Measurements from ENCODE around the gene KRTAP5-3.

The KRTAP5-3 gene

DNA sequence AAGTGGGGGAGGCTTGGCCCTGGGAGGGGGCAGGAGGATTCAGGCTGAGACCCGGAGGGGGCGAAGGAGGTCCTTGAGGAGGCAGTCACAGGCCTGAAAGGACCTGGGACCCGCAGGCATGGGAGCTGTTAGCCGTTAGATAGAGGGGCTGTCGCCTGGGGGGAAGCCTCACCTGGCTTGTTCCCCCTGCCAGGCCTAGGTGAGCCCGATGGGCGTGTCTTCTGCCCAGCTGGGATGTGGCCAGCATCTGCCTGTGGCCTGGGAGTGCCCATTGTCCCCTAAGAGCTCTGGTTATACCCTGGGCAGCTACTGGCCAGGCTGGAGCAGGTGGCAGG, 34.4 kb downstream of the KRTAP5-3 start:
- H3K27ac Mint-ChIP-seq = no peak overlapping the region
- H3K4me1 Mint-ChIP-seq (ENCODE audit: low read depth) = peaks cover 10% of the 10 kb centered on the region
- no peak overlapping the region for H3K4me3 Mint-ChIP-seq
- intact Hi-C loops (cut with micrococcal nuclease) = loop anchor here (2.0 kb wide), 1 partner anchor 371 kb away; no protein-coding TSS in a partner anchor
- H3K27me3 Mint-ChIP-seq = peaks cover 76% of the 10 kb centered on the region
- no peaks in the 10 kb centered on the region for H3K36me3 Mint-ChIP-seq (ENCODE audit: low read depth)
- H3K9me3 Mint-ChIP-seq = peaks cover 11% of the 10 kb centered on the region

GRCh38 chr11:1573077-1573902, 35.0 kb downstream of the KRTAP5-3 start:
- H3K27ac Mint-ChIP-seq = no peak overlapping the region
- peak overlapping the region; percentile 55 for H3K4me3 Mint-ChIP-seq
- H3K36me3 Mint-ChIP-seq (ENCODE audit: low read depth) = no peaks in the 10 kb centered on the region

GRCh38 chr11:1572197-1573076, 35.8 kb downstream of the KRTAP5-3 start, which contains the start of gene DUSP8:
TSS of gene DUSP8 (minus strand) at chr11:1572271. CDS start at chr11:1565826, 6,445 bp downstream.
- intact Hi-C loops (cut with micrococcal nuclease) = no loop called here
- Mint-ChIP-seq H3K4me1 (ENCODE audit: low read depth) (peaks cover 10% of the 10 kb centered on the region), H3K27me3 (peaks cover 78% of the 10 kb centered on the region), H3K4me3 (peak within 1 kb of the TSS; percentile 55), H3K27ac (no peak within 1 kb of the TSS), H3K36me3 (ENCODE audit: low read depth) (no peaks in the 10 kb centered on the region), H3K9me3 (no peaks in the 10 kb centered on the region)

More at GRCh38 chr11:1573077-1573902, 35.0 kb downstream of the KRTAP5-3 start:
- peaks cover 5% of the 10 kb centered on the region for H3K9me3 Mint-ChIP-seq
- peaks cover 77% of the 10 kb centered on the region for H3K27me3 Mint-ChIP-seq
- H3K4me1 Mint-ChIP-seq (ENCODE audit: low read depth) = peaks cover 10% of the 10 kb centered on the region
- intact Hi-C loops (cut with micrococcal nuclease) = no loop called here

GRCh38 chr11:1571760-1572196, 36.5 kb downstream of the KRTAP5-3 start:
- Mint-ChIP-seq H3K27me3 (peaks cover 80% of the 10 kb centered on the region), H3K27ac (no peak overlapping the region), H3K36me3 (ENCODE audit: low read depth) (no peaks in the 10 kb centered on the region), H3K4me3 (no peak overlapping the region), H3K9me3 (no peaks in the 10 kb centered on the region), H3K4me1 (ENCODE audit: low read depth) (peaks cover 10% of the 10 kb centered on the region)
- intact Hi-C loops (cut with micrococcal nuclease) = no loop called here

DNA sequence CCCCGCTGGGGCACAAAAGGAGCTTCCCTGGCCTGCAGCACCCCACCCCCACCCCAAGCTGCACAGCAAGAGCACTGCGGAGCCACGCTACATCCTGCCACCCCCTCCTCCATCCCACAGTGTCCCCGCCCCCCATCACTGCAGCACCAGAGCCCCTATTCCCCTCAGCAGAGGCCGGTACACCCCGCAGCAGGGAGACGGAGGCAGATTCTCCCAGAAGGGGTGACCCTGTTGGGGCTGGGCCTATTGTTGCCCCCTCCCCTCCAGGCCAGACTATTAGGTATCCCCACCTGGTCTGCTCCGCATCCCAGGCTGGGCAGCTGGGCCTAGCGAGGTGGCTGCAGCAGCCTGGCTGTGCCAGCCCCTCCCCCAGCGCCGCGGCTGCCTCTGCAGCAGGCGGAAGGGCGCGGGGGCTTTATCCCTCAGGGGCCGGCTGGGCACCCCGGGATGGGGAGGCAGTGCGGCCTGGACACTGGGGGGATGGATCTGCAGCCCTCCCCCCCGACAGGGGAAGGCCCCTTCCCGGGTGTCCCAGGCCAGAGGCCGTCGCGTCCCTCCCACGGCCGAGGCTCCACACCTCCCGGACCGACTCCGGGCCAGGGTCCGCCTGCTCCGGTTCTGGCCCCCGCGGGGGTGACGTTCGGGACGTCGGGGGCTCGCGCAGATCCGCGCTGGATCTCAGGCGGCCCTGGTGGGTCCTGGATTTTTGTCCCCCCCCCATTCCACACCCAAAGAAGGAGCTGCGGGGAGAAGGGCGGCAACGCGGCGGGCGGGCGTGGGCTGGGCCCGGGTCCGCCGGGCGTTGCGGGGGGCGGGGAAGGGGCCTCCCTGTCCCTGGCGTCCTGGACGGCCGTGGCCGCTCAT, 37.1 kb downstream of the KRTAP5-3 start:
- Mint-ChIP-seq H3K27me3 (peaks cover 79% of the 10 kb centered on the region), H3K36me3 (ENCODE audit: low read depth) (no peaks in the 10 kb centered on the region), H3K9me3 (no peaks in the 10 kb centered on the region), H3K27ac (no peak overlapping the region), H3K4me3 (peak overlapping the region; percentile 45), H3K4me1 (ENCODE audit: low read depth) (peaks cover 10% of the 10 kb centered on the region)
- intact Hi-C loops (cut with micrococcal nuclease) = no loop called here

DNA sequence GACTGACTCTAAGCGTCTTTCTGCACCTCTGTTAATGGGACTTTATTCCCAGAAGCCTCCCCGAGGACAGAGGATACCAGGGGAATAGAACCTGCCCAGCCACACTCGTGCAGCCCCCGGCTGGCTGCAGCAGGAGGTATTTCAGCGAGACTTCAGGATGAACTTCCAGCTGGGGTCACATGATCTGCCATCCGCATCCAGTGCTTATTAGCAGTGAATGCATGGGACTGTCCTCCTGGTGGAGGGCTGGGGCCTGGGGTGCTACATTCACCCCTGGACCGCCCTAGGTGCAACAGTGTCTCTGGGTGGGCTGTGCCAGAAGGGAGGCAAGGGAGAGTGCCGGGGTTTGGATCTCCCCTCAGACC, 37.8 kb downstream of the KRTAP5-3 start:
- H3K9me3 Mint-ChIP-seq = no peaks in the 10 kb centered on the region
- H3K27me3 Mint-ChIP-seq = peaks cover 79% of the 10 kb centered on the region
- no peak overlapping the region for H3K4me3 Mint-ChIP-seq
- H3K27ac Mint-ChIP-seq = no peak overlapping the region
- no peaks in the 10 kb centered on the region for H3K36me3 Mint-ChIP-seq (ENCODE audit: low read depth)
- intact Hi-C loops (cut with micrococcal nuclease) = no loop called here
- H3K4me1 Mint-ChIP-seq (ENCODE audit: low read depth) = peaks cover 10% of the 10 kb centered on the region

GRCh38 chr11:1570001-1570453, 38.2 kb downstream of the KRTAP5-3 start:
- H3K4me3 Mint-ChIP-seq = no peak overlapping the region
- intact Hi-C loops (cut with micrococcal nuclease) = no loop called here
- H3K9me3 Mint-ChIP-seq = no peaks in the 10 kb centered on the region
- no peaks in the 10 kb centered on the region for H3K36me3 Mint-ChIP-seq (ENCODE audit: low read depth)
- peaks cover 79% of the 10 kb centered on the region for H3K27me3 Mint-ChIP-seq
- H3K4me1 Mint-ChIP-seq (ENCODE audit: low read depth) = peaks cover 10% of the 10 kb centered on the region
- H3K27ac Mint-ChIP-seq = no peak overlapping the region

- intact Hi-C loops (cut with micrococcal nuclease) = no loop called here
- Mint-ChIP-seq H3K9me3 (no peaks in the 10 kb centered on the region), H3K4me3 (no peak overlapping the region), H3K36me3 (ENCODE audit: low read depth) (no peaks in the 10 kb centered on the region), H3K27ac (no peak overlapping the region), H3K4me1 (ENCODE audit: low read depth) (peaks cover 10% of the 10 kb centered on the region), H3K27me3 (peaks cover 77% of the 10 kb centered on the region)
Measured at GRCh38 chr11:1569251-1569780, 38.9 kb downstream of the KRTAP5-3 start.

DNA sequence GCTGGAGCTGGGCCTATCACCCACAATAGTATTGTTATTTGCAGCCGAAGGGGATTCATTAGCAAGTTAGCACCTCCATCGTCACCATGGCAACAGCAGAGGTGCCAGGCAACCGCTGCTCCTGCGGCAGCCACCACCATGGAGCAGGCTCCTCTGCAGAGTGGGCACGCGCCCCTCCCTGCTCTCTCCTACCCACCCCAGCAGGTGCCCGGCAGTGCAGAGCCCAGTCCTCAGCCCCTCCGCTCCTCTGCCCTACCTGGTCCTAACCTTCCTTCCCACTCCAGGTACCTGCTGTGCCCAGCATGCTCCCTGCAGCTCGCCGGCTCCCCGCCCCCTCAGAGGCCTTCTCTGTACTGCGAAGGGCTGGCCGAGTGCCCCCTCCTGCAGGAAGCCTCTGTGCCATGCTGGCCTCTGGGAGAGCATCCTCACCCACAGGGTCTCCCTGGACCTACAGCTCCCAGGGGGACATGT, 39.8 kb downstream of the KRTAP5-3 start:
- no peaks in the 10 kb centered on the region for H3K36me3 Mint-ChIP-seq (ENCODE audit: low read depth)
- intact Hi-C loops (cut with micrococcal nuclease) = no loop called here
- no peaks in the 10 kb centered on the region for H3K9me3 Mint-ChIP-seq
- no peak overlapping the region for H3K4me3 Mint-ChIP-seq
- H3K4me1 Mint-ChIP-seq (ENCODE audit: low read depth) = peaks cover 2% of the 10 kb centered on the region
- H3K27ac Mint-ChIP-seq = no peak overlapping the region
- peaks cover 77% of the 10 kb centered on the region for H3K27me3 Mint-ChIP-seq

GRCh38 chr11:1567721-1568100, 40.6 kb downstream of the KRTAP5-3 start:
- Mint-ChIP-seq H3K4me3 (no peak overlapping the region), H3K27ac (no peak overlapping the region), H3K4me1 (ENCODE audit: low read depth) (no peaks in the 10 kb centered on the region), H3K27me3 (peaks cover 75% of the 10 kb centered on the region), H3K9me3 (no peaks in the 10 kb centered on the region), H3K36me3 (ENCODE audit: low read depth) (no peaks in the 10 kb centered on the region)
- intact Hi-C loops (cut with micrococcal nuclease) = no loop called here

DNA sequence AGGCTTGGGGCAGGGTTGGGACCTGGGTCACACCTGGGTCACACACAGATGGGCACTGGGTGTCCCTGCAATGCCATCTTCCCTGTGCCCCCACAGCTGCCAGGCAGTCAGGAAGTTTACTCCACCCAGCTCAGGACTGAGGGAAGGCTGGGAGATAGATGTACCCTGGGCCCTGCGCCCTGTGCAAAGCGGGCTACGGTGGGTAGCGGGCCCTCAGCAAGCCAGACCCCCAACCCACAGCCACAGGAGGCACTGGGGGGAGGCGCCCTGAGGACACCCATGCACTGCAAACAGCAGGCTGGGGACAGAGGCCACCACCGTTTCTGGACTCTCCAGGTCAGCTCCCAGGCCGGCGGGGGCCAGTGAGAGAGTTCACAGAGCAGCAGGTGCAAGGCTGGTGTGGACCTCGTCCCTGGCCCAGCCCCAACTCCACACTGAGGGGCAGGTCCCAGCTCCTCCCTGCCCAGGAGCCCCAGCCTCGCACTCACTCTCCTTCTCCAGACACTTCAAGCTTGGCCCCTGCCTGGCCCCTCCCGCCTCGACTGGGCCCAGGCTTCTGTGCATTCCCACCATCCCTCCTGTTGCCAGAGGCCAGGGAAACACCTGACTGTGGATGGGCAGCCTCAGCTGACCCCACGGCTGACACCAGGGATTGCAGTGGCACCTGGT, 41.1 kb downstream of the KRTAP5-3 start:
- Mint-ChIP-seq H3K9me3 (no peaks in the 10 kb centered on the region), H3K36me3 (ENCODE audit: low read depth) (no peaks in the 10 kb centered on the region), H3K27ac (no peak overlapping the region), H3K27me3 (peaks cover 73% of the 10 kb centered on the region), H3K4me3 (no peak overlapping the region), H3K4me1 (ENCODE audit: low read depth) (no peaks in the 10 kb centered on the region)
- intact Hi-C loops (cut with micrococcal nuclease) = no loop called here

DNA sequence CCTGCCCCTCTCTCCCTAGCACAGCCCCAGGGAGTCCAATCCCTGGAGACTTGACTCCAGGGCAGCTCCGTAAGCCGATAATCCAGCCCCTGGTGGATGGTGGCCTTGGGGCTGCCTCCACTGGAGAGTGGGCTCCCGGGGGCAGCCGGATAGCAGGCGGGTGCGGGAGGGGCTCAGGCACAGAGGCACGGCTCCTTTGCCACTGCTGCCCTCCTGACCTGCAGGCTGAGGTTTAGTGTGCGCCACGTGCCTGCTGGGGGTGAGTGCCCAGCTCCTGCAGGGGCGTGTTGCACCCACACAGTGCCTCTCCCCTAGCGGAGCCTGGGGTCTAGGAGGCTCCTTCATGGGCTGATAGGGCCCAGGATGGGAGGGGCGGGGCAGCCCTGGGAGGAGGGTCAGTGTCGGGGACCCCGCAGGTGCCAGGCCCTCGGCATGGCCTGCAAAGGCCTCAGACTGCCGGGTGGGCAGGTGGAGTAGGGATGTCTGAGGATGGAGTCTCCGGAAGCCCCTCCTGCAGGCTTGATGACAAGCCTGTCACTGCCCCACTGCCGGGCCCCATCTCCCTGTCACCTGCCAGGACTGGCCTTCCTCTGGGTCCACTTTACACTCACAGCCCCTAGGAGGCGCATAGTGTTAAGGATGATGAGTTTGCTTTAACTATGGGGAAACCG, 41.7 kb downstream of the KRTAP5-3 start:
- no peaks in the 10 kb centered on the region for H3K9me3 Mint-ChIP-seq
- H3K4me3 Mint-ChIP-seq = no peak overlapping the region
- peaks cover 75% of the 10 kb centered on the region for H3K27me3 Mint-ChIP-seq
- intact Hi-C loops (cut with micrococcal nuclease) = no loop called here
- H3K36me3 Mint-ChIP-seq (ENCODE audit: low read depth) = no peaks in the 10 kb centered on the region
- H3K27ac Mint-ChIP-seq = no peak overlapping the region
- H3K4me1 Mint-ChIP-seq (ENCODE audit: low read depth) = no peaks in the 10 kb centered on the region

All from dendritic cell treated with granulocyte-macrophage colony-stimulating factor and Interleukin-4, amounts not matched to agents 40 ng/mL and 50 ng/mL, for 4 days (primary cell).